Renal cortical epithelial cell (primary cell): ENCODE results near the gene CREG1. TPM values are rescaled to one million over a fixed set of nuclear protein-coding genes. Genes with fewer than 3 reads are reported as not detected.

ENCODE experiments used
- DNase-seq: peaks from one replicate; pipeline ENCODE4 v3.0.0-alpha.2; 2011; ENCODE audit warnings: low read depth
- total RNA-seq: library from RNA; depleted of rRNA; stranded (reverse); fragments of >200 nt; gene quantifications from 2 replicates; pipeline ENCODE4 v1.2.3, GENCODE V29; 2014

CREG1 gene
- total RNA-seq, 1 donor from 2014 or later: 70.4 TPM

DNA sequence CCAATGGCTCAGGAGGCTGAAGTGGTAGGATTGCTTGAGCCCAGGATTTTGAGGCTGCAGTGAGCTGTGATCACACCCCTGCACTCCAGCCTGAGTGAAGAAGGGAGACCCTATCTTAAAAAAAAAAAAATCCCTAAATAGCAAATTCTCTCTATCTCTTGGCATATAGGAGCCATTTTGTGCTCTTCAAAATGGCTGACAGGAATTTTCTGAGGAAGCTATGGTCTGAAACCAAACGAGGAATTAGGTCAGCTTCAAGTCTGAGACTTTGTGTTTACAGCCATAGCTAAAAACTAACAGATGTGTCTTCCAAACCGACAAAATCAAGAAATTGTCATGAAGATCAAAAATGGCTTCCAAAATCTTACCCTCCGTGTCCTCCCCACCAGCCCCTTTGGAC lies 45.8 kb downstream of the CREG1 start:
- no peak for DNase-seq

- no peak for DNase-seq
Measured at GRCh38 chr1:167504467-167504827, 49.1 kb downstream of the CREG1 start.

DNA sequence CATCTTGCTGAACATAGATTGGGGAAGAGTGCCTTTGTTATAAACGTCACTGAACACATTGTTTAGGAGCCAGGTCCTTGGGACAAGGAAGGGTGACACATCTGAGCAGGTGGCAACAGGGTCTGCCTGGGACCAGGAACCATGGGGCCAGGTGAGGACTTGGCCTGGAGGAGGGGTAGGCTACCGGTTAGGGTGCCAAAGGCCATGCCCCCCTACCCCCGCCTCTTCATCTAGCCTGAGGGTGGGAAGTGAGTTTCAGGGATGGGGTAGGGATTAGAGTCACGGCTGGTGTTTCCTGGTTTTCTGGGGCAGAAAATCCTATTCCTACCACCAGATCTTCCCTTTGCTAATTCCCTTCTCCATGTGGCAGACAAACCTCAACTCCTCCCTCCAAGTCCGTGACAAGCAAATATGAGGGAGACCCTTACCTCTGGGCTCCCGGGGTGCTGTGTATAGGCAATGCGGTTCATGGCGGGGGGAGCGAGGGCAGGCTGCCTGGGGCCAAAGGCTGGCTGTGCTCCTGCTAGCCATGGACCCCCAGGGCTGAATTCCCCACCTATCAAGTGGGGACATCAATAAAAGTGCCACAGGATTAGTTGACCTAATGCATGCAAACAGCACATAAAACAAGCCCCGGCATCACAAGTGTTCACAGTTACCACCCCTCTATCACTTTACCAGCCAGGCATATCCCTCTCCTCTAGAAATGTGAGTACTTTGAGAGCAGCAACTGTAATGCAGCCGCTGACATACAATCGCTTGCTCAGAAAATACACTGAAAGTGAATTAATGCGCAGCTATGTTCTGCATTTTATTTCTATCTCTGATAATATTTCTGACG lies 49.7 kb downstream of the CREG1 start:
- no peak for DNase-seq

- peak; percentile 2 for DNase-seq
Measured at GRCh38 chr1:167502719-167503462, 50.7 kb downstream of the CREG1 start.

GRCh38 chr1:167502192-167502551 lies 51.4 kb downstream of the CREG1 start:
- DNase-seq: no peak

DNA sequence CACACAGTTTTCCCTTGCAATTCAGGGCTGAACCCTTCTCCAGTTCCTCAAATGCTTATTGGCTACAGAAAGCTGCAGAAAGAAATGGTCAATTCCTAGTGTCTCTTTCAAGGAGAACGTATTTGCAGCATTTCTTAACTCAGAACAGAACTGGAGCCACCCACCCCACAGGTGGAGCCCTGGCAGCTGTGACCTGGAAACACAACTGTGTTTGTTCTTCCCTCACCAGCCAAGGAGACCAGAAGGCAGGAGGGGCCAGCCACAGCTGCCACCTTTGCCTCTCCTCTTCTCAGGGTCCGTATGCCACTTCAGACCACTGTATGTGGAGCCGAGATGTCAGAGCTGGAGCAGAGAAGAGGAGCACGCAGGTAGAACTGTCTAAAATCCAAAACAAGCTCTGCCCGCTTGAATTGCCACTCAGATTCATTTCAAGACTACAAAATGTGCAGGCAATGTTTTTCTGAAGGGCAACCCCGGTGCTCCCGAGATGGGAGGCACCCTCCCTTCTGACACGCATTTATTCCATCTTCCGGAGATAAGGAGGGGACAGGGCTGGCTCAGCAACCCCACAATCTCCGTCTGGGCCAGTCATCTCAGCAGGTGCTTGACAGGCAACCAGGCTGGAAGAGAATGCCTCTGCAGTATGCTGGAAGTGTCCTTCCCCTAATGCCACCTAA lies 51.9 kb downstream of the CREG1 start:
- no peak for DNase-seq

- DNase-seq: no peak
Measured at GRCh38 chr1:167500283-167500860, 53.2 kb downstream of the CREG1 start.

GRCh38 chr1:167499664-167500101 lies 53.9 kb downstream of the CREG1 start:
- no peak for DNase-seq

GRCh38 chr1:167499106-167499505 lies 54.5 kb downstream of the CREG1 start:
- DNase-seq: no peak

DNA sequence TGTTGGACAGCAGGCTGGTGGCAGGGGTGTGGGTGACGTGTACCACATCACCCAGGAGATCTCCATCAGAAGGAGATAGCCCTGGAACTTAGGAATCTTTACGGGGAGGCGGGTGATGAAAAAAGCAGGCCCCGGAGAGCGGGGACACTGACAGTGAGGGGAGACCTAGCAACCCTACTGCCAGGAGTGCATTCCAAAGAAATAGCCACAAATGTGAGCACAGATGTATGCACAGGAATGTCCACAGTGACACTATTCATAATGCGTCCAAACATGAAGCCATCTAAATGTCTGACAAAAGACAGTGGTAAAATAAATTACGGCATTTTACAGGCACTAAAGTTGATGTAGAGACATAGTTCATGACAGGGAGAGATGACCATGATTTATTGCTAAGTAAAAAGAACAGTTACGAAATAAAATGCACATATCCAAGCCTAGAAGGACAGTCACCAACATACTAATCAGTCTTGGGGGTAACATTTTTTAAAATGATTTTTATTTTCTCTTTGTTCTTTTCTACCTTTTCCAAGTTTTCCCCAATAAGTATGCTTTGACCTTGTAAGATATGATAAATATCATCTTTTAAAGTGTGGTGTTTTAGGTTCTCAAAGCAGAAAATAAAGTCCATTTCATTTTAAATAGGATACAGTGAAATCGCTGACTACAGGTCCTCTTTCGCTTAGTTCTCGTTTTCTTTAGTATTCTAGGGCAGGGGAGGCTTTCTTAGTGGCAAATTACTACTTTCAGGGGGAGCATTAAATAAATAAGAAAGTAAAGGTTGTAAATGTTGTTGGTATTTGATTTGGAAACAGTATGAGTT lies 56.6 kb downstream of the CREG1 start:
- DNase-seq: no peak

- no peak for DNase-seq
Measured at GRCh38 chr1:167493372-167493771, 60.2 kb downstream of the CREG1 start.

DNA sequence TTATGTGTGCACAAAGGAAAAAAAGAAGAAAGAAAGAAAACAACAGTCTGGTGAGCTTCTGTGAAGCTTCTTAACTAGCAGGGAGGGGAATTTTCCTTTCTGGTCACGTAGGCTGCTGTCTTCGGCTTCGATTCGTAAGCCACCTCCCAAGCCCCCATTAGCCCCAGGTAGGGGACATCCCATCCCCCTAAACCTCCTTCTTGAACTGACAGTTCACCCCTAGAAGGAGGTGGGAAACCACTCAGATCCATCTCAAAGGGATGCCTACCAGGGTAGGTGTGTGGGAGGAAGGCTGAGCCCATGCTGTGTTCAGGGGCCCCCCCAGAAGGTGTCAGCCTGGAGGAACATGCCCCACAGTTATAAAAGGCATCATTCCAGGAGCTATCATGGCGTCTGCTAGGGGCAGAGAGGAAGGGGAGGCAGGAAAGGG lies 61.1 kb downstream of the CREG1 start:
- no peak for DNase-seq

DNA sequence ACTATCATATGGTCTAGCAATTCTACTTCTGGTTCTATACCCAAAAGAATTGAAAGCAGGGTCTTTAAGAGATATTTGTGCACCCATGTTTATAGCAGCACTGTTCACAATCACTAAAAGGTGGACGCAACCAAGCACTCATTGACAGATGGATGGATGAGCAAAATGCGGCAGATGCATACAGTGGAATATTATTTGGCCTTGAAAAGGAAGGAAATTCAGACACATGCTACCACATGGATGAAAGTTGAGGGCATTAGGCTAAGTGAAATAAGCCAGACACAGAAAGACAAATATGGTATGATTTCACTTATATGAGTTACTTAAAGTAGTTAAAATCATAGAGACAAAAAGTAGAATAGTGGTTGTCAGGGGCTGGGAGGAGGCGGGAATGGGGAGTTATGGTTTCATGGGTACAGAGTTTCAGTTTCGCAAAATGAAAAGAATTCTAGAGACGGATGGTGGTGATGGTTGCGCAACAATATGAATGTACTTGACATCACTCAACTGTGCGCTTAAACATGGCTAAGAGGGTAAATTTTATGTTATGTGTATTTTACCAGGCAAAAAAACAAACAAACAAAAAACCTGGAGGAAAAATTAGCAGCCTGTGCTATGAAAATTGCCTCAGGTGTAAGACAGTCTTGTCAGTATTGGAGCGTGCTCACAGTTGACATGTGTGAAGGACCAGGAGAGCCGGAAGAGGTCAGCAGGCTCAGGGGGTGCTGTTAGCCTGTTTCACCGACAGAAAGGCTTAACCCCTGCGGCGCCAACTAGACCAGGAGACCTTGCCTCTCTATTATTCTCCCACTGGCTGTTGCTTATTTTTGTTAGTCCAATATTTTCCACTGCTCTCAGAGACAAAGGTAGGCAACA lies 61.7 kb downstream of the CREG1 start:
- no peak for DNase-seq

Other genes with a start within 250 kb of the CREG1 start
- not detected in 2 replicates for gene CD247, start 35.2 kb downstream of the CREG1 start, total RNA-seq
- gene RCSD1, start 76.5 kb upstream of the CREG1 start, total RNA-seq: 0.05 TPM in 1 of 2 replicates, not detected in the other
- gene MPZL1, start 168.2 kb upstream of the CREG1 start, total RNA-seq: 133 and 183 TPM in 2 replicates